Colon (tissue), 2 donors: ENCODE measurements around the gene SCAF1.

ENCODE experiments used
- FAIRE-seq: peaks from 2 replicates; lab custom pipeline; 2012; peaks lifted over from hg19 to GRCh38; lab: Jason Lieb, UNC
- donor health status: control.
- donor health status: control.

SCAF1 gene

DNA sequence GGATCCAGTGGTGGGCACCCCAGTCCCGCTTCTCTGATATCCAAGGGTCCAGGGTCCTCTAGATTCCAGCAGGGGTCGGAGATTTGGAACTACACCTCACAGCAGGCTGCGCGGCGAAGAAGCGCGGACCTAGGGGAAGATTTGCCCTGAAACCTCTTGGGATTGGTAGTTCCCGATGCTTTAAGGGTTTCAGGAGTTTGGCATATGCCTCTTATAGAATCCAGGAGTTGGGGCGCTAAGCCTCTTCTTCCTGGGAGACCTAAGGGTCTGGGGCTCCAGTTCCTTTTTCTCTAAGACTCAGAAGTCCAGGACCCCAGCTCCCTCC, 24.1 kb downstream of the SCAF1 start:
- FAIRE-seq = no peak

DNA sequence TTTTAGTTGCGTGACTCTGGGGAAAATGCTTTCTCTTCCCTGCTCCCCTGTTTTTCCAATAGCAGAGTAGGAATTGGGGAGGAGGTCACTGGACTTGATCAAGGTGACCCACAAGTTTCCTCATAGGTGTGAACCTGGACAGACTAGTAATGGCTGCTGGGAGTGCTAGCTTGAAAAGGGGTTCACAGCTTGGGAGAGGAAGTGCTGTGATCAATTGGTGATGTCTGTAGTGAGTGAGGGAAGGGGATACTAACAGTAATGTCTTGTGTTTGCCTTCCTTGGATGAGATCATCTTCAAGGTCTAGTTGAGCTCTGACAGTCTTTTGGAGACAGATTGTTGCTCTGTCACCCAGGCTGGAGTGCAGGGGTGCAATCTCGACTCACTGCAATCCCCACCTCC, 25.5 kb downstream of the SCAF1 start:
- FAIRE-seq = no peak

DNA sequence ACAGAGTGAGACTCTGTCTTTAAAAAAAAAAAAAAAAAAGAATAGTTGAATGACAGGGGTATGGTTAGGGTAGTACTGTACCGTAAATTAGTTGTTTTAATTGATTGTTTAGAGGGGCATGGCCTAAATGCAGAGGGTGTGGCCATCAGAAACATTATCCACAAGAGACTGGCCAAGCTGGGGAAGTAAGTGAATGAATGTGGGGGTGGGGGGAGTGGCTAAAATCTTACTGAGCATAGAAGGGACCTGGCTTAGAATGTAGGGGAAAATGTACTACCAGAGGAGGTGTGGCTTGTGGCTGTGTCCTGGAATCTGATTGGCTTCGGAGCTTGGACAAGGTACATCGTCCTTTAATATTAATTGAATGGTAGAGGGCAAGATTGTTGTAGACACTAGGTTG, 27.5 kb downstream of the SCAF1 start:
- no peak for FAIRE-seq

DNA sequence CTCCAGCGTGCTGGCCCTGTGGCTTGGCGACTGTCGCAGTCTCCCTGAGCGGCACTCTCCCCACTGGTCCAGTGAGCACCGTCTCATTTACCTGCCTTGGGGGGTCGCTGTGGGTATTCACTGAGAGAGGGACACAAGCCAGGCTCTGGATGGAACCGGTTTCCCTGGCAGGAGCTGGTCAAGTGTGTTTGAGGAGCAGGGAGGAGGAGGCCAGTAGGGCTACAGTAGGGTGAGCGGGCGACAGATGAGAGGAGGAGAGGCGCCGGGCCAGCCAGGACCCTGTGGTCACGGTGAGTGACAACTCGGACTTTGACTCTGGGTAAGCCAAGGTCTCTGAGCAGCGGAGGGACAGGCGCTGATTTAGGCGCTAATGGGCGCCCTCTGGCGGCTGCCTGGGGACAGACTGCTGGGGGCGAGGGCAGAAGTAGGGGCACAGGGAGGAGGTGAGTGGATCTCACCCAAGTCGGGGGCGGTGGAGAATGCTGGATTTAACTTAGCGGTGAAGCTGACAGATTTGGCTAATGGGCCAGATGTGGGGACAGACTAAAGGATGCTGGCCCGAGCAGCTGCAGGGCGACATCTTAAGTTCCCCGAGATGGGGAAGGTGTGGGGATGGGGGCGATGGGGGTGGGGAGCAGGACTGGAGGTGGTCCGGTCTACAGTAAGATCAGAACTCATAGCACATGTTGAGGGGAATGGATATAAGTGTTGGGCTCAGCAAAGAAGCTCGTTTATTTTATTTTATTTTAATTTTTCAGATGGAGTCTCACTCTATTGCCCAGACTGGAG, 30.3 kb downstream of the SCAF1 start:
- FAIRE-seq = no peak

DNA sequence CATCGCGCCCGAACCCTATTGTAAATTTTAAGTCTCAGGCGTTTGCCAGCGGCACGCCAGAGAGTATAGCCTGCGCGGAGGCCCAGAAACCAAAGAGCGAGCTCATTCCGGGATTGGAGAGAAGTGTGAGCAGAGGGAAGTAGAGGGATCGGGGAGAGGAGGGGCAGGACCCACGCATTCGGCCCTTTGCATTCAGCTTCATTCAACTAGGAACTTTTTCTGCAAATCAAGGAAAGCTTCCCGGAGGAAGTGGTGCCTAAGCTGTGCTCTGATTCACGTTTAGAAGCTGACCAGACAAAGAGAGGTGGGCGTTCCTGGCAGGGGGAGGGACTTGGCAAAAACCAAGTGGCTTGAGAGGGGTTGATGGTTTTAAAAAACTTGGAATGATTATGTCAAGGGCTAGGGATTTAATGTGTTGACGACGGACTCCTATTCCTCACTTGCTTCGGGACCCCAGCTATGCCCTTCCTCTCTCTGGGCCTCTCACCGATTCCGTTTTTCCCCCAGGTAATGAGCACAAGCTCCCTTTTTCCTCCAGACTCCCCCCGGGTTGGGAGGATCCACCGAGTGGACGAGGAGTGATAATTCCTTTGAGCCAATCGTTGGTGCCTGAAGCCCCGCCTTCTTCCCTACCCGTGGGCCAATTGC, 34.3 kb downstream of the SCAF1 start:
- no peak for FAIRE-seq

DNA sequence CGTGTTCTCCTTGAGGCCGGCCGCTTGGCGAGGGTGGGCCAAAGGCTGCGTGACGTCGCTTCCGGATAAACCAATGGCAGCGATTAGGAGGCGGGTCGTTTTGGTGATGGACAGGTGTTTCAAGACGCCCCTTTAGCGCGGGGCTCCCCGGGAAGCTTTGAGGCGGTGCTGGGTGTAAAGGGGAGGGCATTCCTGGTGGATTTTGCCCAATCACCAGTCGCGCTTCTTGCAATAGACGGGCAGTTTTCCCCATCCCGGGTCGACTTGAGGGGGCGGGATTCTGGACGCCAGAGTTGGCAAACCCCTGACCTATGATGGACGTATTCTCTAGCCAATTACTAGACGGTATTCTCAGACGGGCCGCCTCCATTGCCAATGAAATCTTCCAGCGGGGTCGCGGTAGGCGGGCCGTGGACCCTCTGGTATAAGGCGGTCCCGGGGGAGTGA, 34.8 kb downstream of the SCAF1 start:
- FAIRE-seq = peak; percentile 97

DNA sequence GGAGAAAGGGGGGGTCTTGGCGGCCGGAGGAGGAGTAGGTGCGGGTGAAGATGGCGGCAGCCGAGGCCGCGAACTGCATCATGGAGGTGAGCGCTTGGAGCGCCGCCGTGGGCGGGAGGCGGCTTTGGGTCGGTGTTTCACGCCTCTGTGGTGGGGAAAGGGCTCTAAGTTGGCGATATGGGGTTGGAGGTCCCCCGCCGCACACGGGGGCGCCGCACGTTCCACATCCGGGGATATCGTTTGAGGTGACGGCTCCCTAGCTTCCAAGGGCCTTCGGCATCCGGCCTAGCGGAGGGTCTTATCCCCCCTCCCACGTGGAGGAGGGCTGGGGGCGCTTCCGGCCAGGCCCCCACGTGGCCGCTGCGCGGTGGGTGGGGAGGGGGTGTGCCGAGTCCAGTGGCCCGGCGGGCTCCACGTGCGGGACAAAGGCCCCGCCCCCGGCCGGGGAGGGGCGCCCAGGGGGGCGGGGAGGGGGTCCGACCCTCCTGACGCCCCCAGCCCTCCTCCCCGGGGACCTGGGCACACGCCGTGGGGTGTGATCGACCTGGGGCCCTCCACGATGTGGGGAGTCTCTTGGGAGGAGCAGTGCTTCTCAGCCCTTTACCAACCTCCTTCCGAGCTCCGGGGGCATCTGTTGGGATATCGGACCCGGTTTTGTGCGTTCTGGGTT, 35.4 kb downstream of the SCAF1 start, which contains the start of gene PRMT1:
PRMT1 (plus strand) TSS at position 41 of the 670 bp plus-strand sequence; CDS start at position 51, 10 bp downstream.
- FAIRE-seq = no peak

DNA sequence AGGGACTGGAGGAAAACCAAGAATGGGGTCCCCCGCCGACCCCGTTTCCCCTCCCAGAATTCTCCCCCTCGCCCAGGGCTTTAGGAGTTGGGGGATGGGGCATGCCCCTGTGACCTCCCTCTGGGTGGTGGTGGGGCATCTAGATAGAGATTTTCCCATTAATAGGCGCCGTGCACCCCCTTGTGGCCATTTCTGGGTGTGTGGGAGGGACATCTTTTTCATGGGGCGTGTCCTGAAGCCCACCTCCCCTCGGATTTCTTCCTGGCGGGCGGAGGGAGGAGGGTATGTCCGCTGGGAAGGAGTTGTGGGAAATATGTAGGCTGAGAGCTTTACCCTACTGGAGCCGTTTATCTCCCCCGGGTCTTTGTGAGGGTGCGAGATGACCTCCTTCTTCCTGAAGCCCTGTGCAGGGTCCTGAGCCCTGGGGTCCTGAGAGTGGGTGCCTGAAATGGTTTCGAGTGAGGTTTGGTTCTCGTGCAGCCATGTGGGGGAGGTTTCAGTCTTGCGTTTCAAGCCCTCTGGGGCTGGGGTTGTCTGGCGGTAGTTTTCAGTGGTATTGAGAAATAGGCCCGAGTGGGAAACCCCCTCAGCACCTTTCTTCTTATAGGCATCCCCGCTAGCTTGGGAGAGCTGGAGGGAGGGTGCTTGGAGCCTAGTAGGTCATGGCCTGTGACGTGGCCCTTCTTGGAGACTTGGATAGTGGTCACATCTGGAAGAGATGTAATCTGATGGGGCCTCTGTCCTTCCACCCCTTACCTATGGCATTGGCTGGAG, 36.1 kb downstream of the SCAF1 start:
- no peak for FAIRE-seq

DNA sequence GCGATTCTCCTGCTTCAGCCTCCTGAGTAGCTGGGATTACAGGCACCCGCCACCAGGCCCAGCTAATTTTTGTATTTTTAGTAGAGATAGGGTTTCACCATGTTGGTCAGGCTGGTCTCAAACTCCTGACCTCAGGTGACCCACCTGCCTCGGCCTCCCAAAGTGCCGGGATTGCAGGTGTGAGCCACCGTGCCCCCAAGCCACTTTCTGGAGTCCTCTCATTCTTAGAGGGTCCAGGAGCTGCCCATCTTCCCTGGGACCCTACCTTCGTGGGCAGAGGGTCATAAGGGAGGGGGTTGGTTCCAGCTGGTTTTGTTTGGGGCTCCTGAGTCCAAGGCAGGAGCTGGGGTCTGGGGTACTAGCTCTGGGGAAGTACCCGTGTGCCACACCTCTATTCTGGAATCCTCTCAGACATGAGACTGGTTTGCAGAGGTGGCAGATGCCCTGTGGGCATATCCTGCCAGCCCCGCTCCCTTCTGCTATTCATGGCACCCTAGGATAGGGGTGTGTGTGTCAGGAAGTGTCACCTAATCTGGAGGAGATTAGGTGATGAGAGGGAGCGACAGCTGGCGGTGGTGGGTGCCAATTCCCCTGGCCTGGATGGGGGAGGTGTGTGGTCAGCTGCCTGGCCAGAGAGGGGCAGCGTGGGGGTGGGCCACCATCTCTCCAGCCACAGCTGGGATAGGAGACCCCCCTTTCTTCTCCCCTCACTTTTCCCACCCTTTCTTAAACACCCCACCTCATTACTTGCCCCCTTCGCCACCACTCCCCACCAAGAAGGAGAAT, 37.2 kb downstream of the SCAF1 start:
- no peak for FAIRE-seq

DNA sequence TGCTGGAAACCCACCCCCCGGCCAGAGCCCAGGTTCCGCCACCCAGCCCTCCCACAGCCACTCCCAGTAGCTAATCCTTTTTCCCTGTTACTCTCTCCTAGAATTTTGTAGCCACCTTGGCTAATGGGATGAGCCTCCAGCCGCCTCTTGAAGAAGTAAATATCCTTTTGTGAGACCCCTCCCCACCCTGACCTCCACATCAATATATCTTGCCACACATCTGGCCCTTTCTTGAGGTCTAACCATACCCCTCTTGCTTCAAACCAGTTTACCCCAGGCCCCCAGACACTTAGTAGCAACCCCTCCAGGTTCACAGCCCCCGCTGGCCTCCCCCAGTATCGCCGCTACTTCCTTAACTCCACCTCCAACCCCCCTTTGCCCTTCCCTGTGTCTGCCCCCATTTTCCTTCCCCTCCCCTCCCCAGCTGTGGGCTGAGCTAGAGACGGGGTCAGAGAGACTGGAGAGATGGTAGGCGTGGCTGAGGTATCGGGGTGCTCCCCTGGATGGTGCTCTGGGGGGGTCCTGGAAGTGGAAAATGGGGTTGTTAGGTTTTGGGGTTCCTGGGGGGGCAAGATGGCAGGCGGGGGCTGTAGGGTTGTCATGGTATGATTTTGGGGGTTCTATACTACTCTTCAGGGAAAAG, 37.9 kb downstream of the SCAF1 start:
- no peak for FAIRE-seq

DNA sequence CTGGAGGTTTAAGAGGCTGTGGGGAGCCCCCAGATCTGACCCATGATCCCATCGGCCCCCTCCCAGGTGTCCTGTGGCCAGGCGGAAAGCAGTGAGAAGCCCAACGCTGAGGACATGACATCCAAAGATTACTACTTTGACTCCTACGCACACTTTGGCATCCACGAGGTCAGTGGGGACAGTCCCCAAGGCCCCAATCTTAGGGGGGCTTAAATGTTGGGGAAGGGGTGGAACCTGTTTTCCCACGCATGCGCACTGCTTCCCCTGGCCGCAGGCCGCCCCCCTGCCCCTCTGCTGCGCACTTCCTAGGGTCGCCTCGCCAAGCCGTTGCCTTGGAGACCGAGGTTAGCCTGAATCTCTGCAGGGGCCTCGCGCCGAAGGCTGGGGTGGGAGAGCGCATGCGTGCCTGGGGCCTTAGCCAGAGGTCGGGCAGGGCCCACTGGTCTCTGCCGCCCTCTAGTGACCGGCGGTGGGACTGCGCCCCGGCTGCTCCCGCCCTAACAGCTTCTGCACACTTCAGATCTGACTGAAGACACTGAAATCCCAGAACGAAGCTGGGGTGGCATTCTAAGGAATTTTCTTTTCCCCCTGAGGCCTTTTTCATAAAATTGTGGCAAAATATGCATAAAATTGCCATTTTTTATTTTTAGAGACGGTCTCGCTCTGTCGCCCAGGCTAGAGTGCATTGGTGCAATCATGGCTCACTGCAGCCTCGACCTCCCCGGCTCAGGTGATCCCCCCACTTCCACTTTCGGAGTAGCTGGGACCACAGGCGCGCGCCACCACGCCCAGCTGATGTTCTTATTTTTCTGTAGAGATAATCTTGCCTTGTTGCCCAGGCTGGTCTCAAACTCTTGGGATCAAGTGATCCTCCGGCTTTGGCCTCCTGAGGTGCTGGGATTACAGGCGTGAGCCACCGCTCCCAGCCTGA, 38.7 kb downstream of the SCAF1 start:
- FAIRE-seq = no peak

DNA sequence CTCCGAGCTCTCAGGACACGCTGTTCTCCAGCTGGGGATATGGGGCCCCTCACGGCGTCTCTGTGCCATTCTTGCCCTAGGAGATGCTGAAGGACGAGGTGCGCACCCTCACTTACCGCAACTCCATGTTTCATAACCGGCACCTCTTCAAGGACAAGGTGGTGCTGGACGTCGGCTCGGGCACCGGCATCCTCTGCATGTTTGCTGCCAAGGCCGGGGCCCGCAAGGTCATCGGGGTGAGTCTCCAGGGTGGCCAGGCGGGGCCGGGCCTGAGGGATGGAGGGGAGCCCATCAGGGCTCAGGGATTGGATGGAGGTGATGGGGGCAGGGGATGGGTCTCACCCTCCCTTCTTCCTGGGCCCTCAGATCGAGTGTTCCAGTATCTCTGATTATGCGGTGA, 39.8 kb downstream of the SCAF1 start:
- no peak for FAIRE-seq

DNA sequence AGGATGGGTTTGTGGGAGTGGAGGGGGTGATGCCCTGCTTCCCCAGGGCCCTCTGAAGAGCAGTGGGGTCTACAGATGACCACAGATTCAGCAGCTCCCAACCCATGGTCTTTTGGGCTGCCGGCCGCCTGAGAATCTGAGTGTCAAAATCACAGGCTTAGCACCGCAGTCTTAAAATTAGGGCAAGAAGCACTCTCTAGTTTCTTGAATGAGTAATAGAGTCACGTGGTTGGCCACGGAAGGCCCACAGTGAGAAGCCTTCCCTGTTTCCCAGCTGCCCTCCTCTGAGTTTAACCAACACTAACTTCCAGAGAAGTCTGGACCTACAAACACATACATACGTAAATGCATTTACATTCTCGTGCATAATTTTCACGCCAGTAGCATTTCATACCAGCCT, 40.3 kb downstream of the SCAF1 start:
- no peak for FAIRE-seq

DNA sequence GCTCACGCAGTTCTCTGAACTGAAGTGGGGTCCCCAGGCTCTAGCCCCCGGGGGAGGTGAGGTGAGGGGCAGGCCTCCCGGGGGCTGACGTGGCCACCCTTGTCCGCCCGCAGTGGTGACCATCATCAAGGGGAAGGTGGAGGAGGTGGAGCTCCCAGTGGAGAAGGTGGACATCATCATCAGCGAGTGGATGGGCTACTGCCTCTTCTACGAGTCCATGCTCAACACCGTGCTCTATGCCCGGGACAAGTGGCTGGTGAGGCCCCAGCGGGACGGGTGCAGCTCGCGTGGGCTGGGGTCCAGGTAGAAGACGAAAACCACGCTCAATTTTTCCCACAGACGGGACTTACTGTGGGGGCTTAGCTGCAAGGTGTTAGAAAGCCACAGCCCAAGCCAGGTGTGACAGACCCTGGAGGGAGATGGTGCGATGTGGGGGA, 41.8 kb downstream of the SCAF1 start:
- no peak for FAIRE-seq

DNA sequence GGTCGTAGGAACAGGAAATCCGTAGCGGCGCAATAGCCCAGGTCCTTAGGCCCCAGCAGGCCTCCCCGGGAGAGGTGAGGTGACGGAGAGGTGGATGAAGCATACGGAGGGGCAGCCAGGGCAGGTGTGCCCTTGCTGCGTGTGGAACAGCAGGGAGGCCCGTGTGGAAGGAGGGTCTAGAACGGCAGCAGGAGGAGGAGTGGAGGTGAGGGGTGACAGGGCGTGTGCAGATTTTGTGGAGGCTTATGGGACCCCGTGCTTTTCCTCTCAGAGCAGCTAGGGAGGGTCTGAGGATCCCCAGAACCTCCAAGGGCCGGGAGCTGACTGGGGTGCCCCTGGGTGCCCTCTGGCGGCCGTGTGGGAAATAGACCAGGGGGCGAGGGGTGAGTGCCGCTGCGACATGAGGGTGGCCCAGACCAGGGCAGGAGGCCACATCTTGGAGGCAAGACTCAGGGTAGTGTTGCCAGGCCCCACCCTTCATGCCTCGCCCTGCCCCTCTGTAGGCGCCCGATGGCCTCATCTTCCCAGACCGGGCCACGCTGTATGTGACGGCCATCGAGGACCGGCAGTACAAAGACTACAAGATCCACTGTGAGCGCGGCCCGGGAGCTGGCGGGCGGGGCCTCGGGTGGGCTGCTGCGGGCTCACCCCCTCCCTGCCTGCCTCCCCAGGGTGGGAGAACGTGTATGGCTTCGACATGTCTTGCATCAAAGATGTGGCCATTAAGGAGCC, 42.4 kb downstream of the SCAF1 start:
- FAIRE-seq = no peak

DNA sequence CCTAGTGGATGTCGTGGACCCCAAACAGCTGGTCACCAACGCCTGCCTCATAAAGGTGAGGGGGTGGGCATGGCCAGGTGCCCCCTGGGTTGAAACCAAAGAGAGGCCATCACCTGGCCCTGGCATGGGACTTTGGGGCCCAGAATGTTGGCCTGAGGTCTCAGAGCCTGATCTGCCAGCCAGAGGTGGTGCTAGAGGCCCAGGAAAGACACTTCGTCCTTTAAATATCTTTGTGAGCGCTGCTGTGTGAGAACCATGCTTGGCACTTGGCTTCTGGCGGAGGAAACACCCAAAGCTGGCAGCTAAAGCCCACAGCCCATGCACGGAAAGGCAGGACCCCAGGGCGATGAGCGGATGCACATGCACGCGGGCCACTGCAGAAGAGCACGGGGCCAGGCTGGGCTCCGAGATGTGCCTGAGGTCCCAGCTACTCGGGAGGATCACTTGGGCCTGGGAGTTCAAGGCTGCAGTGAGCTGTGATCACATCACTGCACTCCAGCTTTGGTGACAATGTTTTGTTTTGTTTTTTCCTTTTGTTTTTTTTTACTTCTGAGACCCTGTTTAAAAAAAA, 43.1 kb downstream of the SCAF1 start:
- no peak for FAIRE-seq

DNA sequence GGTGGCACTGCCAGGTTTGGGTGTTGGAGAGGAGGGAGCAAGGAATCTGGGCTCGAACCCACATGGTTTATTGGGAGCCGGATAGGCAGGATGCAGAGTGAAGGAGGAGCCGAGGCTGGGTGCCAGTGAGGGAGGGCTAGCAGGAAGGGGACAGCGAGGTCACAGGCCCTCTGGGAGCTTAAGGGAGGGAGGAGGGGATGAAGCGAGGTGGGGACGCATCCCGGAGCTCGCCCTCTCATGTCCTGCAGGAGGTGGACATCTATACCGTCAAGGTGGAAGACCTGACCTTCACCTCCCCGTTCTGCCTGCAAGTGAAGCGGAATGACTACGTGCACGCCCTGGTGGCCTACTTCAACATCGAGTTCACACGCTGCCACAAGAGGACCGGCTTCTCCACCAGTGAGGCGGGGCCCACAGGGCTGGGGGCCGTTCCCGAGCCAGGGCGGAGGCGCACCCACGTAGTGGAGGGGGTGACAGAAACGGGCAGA, 43.9 kb downstream of the SCAF1 start:
- no peak for FAIRE-seq

DNA sequence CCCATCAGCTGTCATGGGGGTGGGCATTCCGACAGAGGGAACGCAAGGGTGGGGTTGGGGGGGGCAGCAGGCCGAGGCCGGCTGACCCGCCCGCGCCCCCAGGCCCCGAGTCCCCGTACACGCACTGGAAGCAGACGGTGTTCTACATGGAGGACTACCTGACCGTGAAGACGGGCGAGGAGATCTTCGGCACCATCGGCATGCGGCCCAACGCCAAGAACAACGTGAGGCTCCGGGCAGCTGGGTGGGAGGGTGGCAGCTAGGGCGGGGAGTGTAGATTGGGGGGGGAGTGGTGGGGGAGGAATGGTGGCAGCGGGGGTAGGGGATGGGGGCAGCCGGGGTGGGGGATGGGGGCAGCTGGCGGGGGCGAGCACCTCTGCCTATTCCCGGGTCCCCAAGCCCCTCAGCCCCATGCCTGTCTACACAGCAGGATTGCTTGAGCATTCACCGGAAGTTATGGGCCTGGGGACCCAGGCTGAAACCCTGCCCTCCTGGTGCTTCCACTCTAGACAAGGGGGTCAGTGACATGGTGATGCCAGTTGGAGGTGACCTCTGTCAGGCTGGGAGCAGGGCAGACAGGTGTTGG, 44.6 kb downstream of the SCAF1 start:
- no peak for FAIRE-seq
